K562 (cell line): ENCODE data around the gene GIMAP8. TPM values are rescaled to one million over a fixed set of nuclear protein-coding genes. Genes with fewer than 3 reads are reported as not detected.

Experiments used
- CHD2 ChIP-seq: IDR thresholded peaks from 2 replicates; pipeline ENCODE4 v1.6.1; 2011; ENCODE audit warnings: low read depth, low read length
- CTBP1 ChIP-seq: fragments of 450-650 bp; IDR thresholded peaks from 2 replicates; pipeline ENCODE4 v1.6.1; 2016; ENCODE audit warnings: borderline replicate concordance
- EP400 ChIP-seq: fragments of 450-650 bp; IDR thresholded peaks from 2 replicates; pipeline ENCODE4 v1.6.1; 2017; ENCODE audit warnings: antibody characterized with exemption, mild to moderate bottlenecking, moderate library complexity
- HDGF ChIP-seq: fragments of 450-650 bp; IDR thresholded peaks from 2 replicates; pipeline ENCODE4 v1.6.1; 2016
- MEF2A ChIP-seq: IDR thresholded peaks from 2 replicates; pipeline ENCODE4 v1.6.1; 2011; ENCODE audit warnings: low read depth, mild to moderate bottlenecking, low read length, moderate library complexity; ENCODE audit not compliant: control insufficient read depth
- MXD1 ChIP-seq: fragments of 250-450 bp; sonication (Bioruptor Pico); IDR thresholded peaks from 2 replicates; pipeline ENCODE4 v1.8.0; 2021; ENCODE audit warnings: borderline replicate concordance, mild to moderate bottlenecking, moderate library complexity; ENCODE audit not compliant: poor library complexity, severe bottlenecking
- NR2C1 ChIP-seq, 2 experiments: fragments of 450-650 bp; IDR thresholded peaks; 2 replicates each; pipeline ENCODE4 v1.6.1; 2017; ENCODE audit warnings: mild to moderate bottlenecking in 2 of 2, antibody characterized with exemption in 1 of 2, inconsistent platforms in 1 of 2, missing compliant biosample characterization in 1 of 2, missing genetic modification characterization in 1 of 2
- NR3C1 ChIP-seq: sonication (generic); formaldehyde crosslinking; IDR thresholded peaks from 2 replicates; pipeline ENCODE4 v1.8.1; 2022; ENCODE audit warnings: missing genetic modification reagents
- SIN3A ChIP-seq, 2 experiments: fragments of 150-350 bp in 1 of 2; IDR thresholded peaks; 2 replicates each; pipeline ENCODE4 v1.6.1; 2011 to 2016; ENCODE audit warnings: borderline replicate concordance in 2 of 2, low read depth in 2 of 2, low read length in 2 of 2, mild to moderate bottlenecking in 2 of 2, moderate library complexity in 2 of 2; ENCODE audit not compliant: control insufficient read depth in 1 of 2
- SIRT6 ChIP-seq: IDR thresholded peaks from one replicate; pipeline ENCODE4 v1.6.1; 2012; ENCODE audit warnings: low read depth, mild to moderate bottlenecking, control low read depth, inconsistent platforms, low read length, moderate library complexity
- SMAD2 ChIP-seq: fragments of 150-350 bp; IDR thresholded peaks from 2 replicates; pipeline ENCODE4 v1.6.1; 2014; ENCODE audit warnings: low read depth, mild to moderate bottlenecking, low read length
- TAF15 ChIP-seq: fragments of 200-400 bp; formaldehyde crosslinking; IDR thresholded peaks from 2 replicates; pipeline ENCODE4 v1.6.1; 2017; ENCODE audit warnings: mild to moderate bottlenecking, low read depth, low read length, moderate library complexity
- THRB ChIP-seq: fragments of 450-650 bp; formaldehyde crosslinking; conservative IDR thresholded peaks from 2 replicates; pipeline ENCODE4 v1.4.0; 2022; ENCODE audit warnings: mild to moderate bottlenecking, missing genetic modification characterization
- ZBTB5 ChIP-seq: fragments of 450-650 bp; IDR thresholded peaks from 2 replicates; pipeline ENCODE4 v1.6.1; 2017; ENCODE audit warnings: antibody characterized with exemption
- ZNF23 ChIP-seq: fragments of 250-450 bp; sonication (Bioruptor Pico); IDR thresholded peaks from 2 replicates; pipeline ENCODE4 v1.4.0; 2020; ENCODE audit warnings: mild to moderate bottlenecking
- ZNF274 ChIP-seq: IDR thresholded peaks from 2 replicates; pipeline ENCODE4 v1.6.1; 2011; ENCODE audit warnings: low read depth, mild to moderate bottlenecking, low read length, moderate library complexity, borderline replicate concordance
- ZNF507 ChIP-seq: conservative IDR thresholded peaks from 2 replicates; pipeline ENCODE4 v1.6.1; 2017; ENCODE audit warnings: missing genetic modification characterization, missing compliant biosample characterization
- ZNF79 ChIP-seq: fragments of 250-450 bp; sonication (Bioruptor Pico); IDR thresholded peaks from 2 replicates; pipeline ENCODE4 v1.4.0; 2020; ENCODE audit warnings: low read depth, mild to moderate bottlenecking, moderate library complexity
- polyA plus RNA-seq, 8 experiments: library from polyadenylated mRNA; depleted of rRNA in 4 of 8; stranded (reverse) in 5 of 8; unstranded in 3 of 8; fragments of >200 nt; fragmentation: Nextera tagmentation in 2 of 8; fragmentation: Illumina TruSeq in 1 of 8; extraction: Ambion mirVana in 2 of 8; extraction: Trizol in 1 of 8; gene quantifications; 2 replicates each; pipeline versions ENCODE4 v1.2.1 to v1.2.3, GENCODE V29; 2011 to 2014; ENCODE audit warnings: inconsistent platforms in 1 of 8, missing spikeins in 1 of 8
- total RNA-seq, 7 experiments: library from RNA; depleted of rRNA in 6 of 7; stranded (reverse); fragments of >200 nt in 6 of 7; fragmentation: Illumina TruSeq in 2 of 7; extraction: Trizol in 2 of 7; gene quantifications; 2 replicates each; pipeline versions ENCODE4 v1.2.1 to v1.2.3, GENCODE V29; 2011 to 2021; ENCODE audit warnings: low replicate concordance in 1 of 7
- TF ChIP-seq, protein P1 (sequence below), 2 experiments: fragments of 250-450 bp in 1 of 2; fragments of 450-650 bp in 1 of 2; sonication (Bioruptor Pico) in 1 of 2; IDR thresholded peaks; 2 replicates each; pipeline versions ENCODE4 v1.6.1 to v1.8.0; 2016 to 2021; ENCODE audit warnings: mild to moderate bottlenecking in 2 of 2, moderate library complexity in 2 of 2, missing compliant biosample characterization in 1 of 2, missing genetic modification characterization in 1 of 2
- TF ChIP-seq, protein P2 (sequence below): fragments of 450-650 bp; IDR thresholded peaks from 2 replicates; pipeline ENCODE4 v1.6.1; 2018; ENCODE audit warnings: mild to moderate bottlenecking, low read depth; ENCODE audit not compliant: partially characterized antibody
- TF ChIP-seq, protein P3 (sequence below): fragments of 250-450 bp; sonication (Bioruptor Pico); IDR thresholded peaks from 2 replicates; pipeline ENCODE4 v1.9.0; 2021; ENCODE audit warnings: mild to moderate bottlenecking

Gene GIMAP8
- total and polyA plus RNA-seq, 9 of the 15 experiments (the other 6 are each of a cell fraction or from before 2014, with no cell fraction given) = not detected

DNA sequence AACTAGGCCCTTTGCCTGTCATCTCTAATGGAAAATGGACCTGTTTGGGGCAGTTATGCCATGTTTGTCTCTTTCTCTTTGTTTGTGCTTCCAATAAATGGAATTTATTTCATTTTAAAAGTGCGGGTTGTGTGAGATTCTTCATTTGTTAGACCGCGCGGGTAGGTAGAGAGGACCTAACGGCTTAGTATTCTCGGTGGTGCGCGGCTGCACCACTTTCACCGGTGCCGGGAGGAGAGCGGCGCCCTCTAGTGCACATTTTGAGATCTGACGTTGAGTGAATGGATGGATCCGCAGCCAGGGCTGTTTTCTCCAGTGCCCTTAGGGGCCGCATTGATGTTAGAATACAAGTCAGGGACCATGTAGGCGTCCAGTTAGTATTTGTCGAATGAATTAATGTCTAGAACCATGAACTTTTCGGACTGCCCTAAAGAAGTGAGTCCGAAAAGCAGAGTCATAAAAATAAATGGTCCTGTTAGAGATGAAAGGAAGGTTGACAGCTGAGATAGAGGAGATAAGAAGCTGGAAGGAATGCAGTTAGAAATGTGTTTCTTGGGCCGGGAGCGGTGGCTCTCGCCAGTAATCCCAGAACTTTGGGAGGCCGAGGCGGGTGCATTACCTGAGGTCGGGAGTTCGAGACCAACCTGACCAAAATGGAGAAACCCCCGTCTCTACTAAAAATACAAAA, 29.3 kb upstream of the GIMAP8 start (continued):
- TF ChIP-seq CHD2 = no peak
- no peak for TF ChIP-seq MEF2A
- TF ChIP-seq ZNF507 (tag) = no peak
- TF ChIP-seq NR3C1 (CRISPR knock-in tag) = no peak
- TF ChIP-seq, protein P1, sequence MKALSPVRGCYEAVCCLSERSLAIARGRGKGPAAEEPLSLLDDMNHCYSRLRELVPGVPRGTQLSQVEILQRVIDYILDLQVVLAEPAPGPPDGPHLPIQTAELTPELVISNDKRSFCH (CRISPR knock-in tag; IDR thresholded peaks at IDR 0.05) = no peak
- TF ChIP-seq, protein P1 (tag; IDR thresholded peaks at IDR 0.05) = peak; percentile 67; the same call in 1 of the 2 replicates
- no peak for TF ChIP-seq THRB (CRISPR knock-in tag)
- peak; percentile 25; the same call in 1 of the 2 replicates for TF ChIP-seq EP400
- no peak for TF ChIP-seq ZNF23
- TF ChIP-seq SIN3A (IDR thresholded peaks at IDR 0.05; ENCODE audit: borderline replicate concordance in 2 of 2, control insufficient read depth in 1 of 2, low read depth in 2 of 2, low read length in 2 of 2) = no peak
- TF ChIP-seq, protein P2, sequence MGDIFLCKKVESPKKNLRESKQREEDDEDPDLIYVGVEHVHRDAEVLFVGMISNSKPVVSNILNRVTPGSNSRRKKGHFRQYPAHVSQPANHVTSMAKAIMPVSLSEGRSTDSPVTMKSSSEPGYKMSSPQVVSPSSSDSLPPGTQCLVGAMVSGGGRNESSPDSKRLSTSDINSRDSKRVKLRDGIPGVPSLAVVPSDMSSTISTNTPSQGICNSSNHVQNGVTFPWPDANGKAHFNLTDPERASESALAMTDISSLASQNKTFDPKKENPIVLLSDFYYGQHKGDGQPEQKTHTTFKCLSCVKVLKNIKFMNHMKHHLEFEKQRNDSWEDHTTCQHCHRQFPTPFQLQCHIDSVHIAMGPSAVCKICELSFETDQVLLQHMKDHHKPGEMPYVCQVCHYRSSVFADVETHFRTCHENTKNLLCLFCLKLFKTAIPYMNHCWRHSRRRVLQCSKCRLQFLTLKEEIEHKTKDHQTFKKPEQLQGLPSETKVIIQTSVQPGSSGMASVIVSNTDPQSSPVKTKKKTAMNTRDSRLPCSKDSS = no peak
- peak; percentile 75 for TF ChIP-seq NR2C1 (IDR thresholded peaks at IDR 0.05)
- TF ChIP-seq NR2C1 (tag; IDR thresholded peaks at IDR 0.05) = peak; percentile 31
- no peak for TF ChIP-seq MXD1 (CRISPR knock-in tag)
- TF ChIP-seq, protein P3, sequence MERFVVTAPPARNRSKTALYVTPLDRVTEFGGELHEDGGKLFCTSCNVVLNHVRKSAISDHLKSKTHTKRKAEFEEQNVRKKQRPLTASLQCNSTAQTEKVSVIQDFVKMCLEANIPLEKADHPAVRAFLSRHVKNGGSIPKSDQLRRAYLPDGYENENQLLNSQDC (CRISPR knock-in tag) = no peak
- TF ChIP-seq TAF15 = no peak
- no peak for TF ChIP-seq ZNF79 (CRISPR knock-in tag)
- no peak for TF ChIP-seq ZNF274
- TF ChIP-seq SMAD2 = no peak
- peak; percentile 87 for TF ChIP-seq CTBP1
- TF ChIP-seq ZBTB5 = no peak
- no peak for TF ChIP-seq HDGF
- TF ChIP-seq SIRT6 = no peak
